NCI-H2196 treated with DMSO at 0.1 percent for 48 hours (cell line): ENCODE data around the gene LNPK.
"Not testable (repeated sequence)": the region's sequence is repeated elsewhere in the genome, so short reads cannot be mapped to it uniquely, and the experiment has no call there.

ENCODE experiments used
- DNase-seq: peaks from one replicate; lab custom pipeline; 2025; ENCODE audit not compliant: unreplicated experiment; lab: John Stamatoyannopoulos, UW

The LNPK gene

GRCh38 chr2:176001916-176002687, at the start of gene LNPK:
TSS of gene LNPK (minus strand) at chr2:176002267. CDS start at chr2:175995584, 6,683 bp downstream.
- DNase-seq, result peak; percentile 85

DNA sequence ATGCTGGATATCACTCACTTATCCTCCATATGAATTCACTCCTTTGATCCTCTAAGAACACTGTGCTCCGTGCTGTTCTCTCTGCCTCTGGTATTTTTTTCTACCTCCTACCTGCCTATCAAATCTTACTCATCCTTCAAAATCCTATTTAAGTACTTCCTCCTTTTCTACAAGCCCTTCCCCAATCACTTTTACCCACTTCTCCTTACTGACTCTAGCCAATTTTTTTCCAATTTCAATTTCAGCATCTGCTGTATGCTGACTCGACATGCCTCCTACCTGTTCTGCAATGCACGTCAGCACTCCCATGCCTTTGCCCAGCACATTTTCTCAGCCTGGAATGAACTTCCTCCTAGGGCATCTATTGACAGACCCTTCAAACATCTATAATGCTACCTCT, 37.3 kb upstream of the LNPK start:
- DNase-seq, result no peak

DNA sequence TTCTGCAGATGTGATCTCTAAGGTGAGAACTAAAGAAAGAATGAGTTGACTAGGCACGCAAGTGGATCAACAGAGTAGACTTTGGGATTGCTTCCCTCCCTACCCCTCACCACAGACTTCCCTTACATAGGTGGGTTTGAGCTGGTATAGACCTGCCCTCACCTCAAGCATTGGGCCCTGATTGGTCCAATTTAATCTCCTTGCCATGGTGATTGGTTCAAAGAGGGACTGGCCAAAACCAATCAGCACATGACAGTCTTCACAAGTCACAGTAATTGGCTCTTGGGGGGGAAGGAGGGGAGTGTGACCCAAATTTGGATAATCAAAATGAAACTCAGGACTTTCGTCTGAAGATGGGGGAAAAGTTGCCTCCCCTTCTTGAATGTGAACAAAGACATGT, 36.6 kb upstream of the LNPK start:
- no peak for DNase-seq

DNA sequence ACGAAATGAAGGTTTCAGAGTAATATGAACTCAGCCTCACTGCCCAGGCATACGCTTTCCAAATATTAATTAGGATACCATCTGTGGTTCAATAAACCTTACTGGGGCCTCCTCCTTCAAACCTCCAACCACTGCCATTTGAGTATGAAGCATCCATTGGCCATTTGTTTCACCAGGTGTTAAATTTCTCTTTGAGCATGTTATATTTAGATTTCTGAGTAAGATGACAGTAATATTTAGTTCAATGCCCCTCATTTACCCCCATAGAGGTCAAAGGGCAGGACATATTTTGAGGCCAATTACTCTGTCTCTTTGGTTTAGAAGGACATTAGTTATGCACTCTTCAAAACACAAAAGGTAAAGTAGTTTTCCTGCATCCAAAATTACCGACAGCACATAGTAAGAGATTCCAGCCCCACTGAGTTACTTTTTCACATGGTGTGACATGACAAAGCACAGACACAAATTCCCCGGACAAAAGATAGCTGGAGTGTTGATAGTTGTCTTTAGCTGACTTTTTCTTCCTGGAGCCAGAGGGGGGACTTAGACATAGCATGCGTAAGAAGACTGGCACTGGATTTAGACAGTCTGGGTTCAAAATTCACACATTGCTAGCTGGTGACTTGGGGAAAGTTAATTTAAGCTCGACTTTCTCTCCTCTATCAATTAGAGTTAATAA, 33.1 kb upstream of the LNPK start:
- no peak for DNase-seq

GRCh38 chr2:176027806-176028205, 25.7 kb upstream of the LNPK start:
- DNase-seq, result no peak

DNA sequence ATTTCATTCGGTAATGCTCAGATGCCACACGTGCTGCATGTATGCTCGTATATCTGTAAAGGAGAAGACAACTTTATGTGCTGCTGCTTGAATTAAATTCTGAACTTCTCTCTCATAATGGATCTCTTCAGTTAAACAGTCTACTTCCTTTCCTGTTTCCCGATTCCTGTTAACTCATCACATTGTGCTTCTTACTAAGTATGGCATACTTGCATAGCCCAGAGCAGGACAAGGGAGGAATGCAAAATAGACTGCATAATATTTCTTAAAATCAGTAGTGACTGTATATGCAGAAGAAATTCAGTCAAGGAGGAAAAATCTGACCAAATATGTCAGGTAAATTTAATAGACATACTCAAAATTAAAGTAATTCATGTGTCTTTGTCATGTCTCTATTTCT, 23.9 kb upstream of the LNPK start:
- no peak for DNase-seq

DNA sequence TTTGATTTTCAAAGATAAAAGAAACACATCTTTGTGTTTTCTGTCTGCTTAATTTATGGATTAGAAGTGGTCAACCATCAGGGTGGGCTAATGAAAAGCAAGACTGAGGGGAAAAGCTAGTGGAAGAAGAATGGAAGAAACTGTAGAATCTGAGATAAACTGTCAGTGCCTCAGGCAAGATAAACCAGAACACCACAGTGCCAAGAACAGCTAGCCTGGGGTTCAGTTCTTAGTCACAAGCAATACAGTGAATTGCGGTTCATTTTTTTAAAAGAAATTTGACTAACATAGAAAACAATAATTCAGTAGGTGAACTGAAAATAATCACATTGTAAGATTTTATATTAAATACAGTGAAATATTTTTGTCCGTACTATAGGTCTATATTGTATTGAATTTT, 22.0 kb upstream of the LNPK start:
- DNase-seq, result no peak

GRCh38 chr2:176022048-176022447, 20.0 kb upstream of the LNPK start:
- no peak for DNase-seq

GRCh38 chr2:176020400-176020799, 18.3 kb upstream of the LNPK start:
- no peak for DNase-seq

- DNase-seq, result no peak
Measured at GRCh38 chr2:176018708-176019107, 16.6 kb upstream of the LNPK start.

- DNase-seq, result no peak
Measured at GRCh38 chr2:176009445-176009844, 7.4 kb upstream of the LNPK start.

- no peak for DNase-seq
Measured at GRCh38 chr2:176004934-176005333, 2.9 kb upstream of the LNPK start.

- DNase-seq, result no peak
Measured at GRCh38 chr2:176003958-176004357, 1.9 kb upstream of the LNPK start.

GRCh38 chr2:176002688-176003210, 682 bp upstream of the LNPK start:
- DNase-seq, result no peak

GRCh38 chr2:176001281-176001915, 669 bp downstream of the LNPK start:
- no peak for DNase-seq

DNA sequence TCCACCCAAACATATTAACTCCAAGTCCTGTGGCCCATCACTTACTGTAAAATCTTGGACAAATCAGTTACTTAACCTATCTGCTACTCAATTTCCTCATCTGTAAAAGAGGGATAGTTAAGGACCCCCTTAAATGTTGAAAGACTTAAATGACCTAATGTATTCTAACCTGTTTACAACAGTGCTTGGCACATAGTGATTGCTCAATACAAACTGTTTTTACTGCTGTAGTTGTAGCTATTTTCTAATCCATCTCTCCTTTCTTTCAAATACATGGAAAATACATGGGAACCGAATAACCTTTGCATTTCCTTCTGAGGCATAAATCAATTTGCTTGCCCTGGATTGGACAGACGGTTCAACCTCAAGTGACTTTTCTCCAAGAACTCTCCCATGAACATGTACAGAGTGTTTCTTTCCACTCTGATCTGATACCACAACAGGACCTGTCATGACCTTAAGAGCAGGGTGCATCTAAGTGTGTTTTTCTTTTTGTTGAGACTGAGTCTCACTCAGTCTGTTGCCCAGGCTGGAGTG, 2.7 kb downstream of the LNPK start:
- DNase-seq, result no peak

GRCh38 chr2:175990099-175990498, 12.0 kb downstream of the LNPK start:
- DNase-seq, result no peak

DNA sequence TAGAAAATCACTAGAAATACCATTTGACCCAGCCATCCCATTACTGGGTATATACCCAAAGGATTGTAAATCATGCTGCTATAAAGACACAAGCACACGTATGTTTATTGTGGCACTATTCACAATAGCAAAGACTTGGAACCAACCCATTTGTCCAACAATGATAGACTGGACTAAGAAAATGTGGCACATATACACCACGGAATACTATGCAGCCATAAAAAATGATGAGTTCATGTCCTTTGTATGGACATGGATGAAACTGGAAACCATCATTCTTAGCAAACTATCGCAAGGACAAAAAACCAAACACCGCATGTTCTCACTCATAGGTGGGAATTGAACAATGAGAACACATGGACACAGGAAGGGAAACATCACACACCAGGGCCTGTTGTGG, 14.9 kb downstream of the LNPK start:
- not testable (repeated sequence) for DNase-seq

- DNase-seq, result no peak
Measured at GRCh38 chr2:175984846-175985245, 17.2 kb downstream of the LNPK start.

DNA sequence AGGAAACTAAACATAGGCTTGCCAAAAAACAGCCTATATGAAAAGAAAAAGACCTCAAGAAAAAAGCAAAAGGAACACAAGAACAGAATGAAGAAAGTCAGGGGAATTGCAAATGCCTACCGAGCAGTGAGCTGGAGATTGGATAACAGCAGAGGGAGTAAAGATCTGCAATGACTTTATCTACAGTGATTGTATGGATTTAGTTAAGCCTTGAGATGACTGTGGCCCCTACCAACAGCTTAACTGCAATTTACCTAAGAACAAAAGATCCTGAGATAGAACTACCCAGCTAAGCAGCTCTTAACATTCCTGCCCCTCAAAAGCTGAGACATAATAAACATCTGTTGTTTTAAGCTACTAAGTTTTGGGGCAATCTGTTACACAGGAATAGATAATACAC, 20.5 kb downstream of the LNPK start:
- DNase-seq, result no peak

GRCh38 chr2:175976391-175977157, 25.5 kb downstream of the LNPK start:
- DNase-seq, result no peak
